Spinal cord (tissue), 10 donors: ENCODE results near the gene TBR1. TPM values are rescaled to one million over a fixed set of nuclear protein-coding genes. Genes with fewer than 3 reads are reported as not detected.
A peak's percentile ranks its signal among the peaks of the same experiment; 100 is the strongest.

Source experiments
- DNase-seq, 6 donors: peaks; one replicate each; pipeline versions ENCODE4 v3.0.0 to v3.0.0-alpha.2; 2013 to 2015; ENCODE audit warnings: low spot score in 6 of 6, low read depth in 4 of 6
- H3K27ac ChIP-seq: one replicate; pipeline ENCODE4 v1.5.1; 2013; ENCODE audit warnings: low read depth, low read length, control low read depth
- H3K27me3 ChIP-seq: one replicate; pipeline ENCODE4 v1.6.1; 2013; ENCODE audit warnings: low read length; ENCODE audit not compliant: control insufficient read depth, insufficient read depth
- H3K36me3 ChIP-seq: one replicate; pipeline ENCODE4 v1.6.1; 2013; ENCODE audit warnings: low read length; ENCODE audit not compliant: control insufficient read depth, insufficient read depth
- H3K4me1 ChIP-seq: one replicate; pipeline ENCODE4 v1.6.1; 2013; ENCODE audit warnings: low read length; ENCODE audit not compliant: control insufficient read depth, insufficient read depth
- H3K4me3 ChIP-seq: one replicate; pipeline ENCODE4 v1.5.1; 2013; ENCODE audit warnings: low read depth, low read length, control low read depth
- H3K9me3 ChIP-seq: one replicate; pipeline ENCODE4 v1.6.1; 2013; ENCODE audit warnings: low read length; ENCODE audit not compliant: control insufficient read depth, insufficient read depth
- WGBS: methylation state at CpG from one replicate; pipeline ENCODE4 v1.1.5; 2013; ENCODE audit warnings: missing lambda C conversion rate; ENCODE audit not compliant: insufficient coverage; 5-methylcytosine and 5-hydroxymethylcytosine counted together
- polyA plus RNA-seq, 2 donors: library from polyadenylated mRNA; unstranded; fragments of 120-200 nt; gene quantifications; one replicate each; pipeline ENCODE4 v1.2.1, GENCODE V29; 2013; ENCODE audit not compliant: insufficient read length in 2 of 2
- total RNA-seq, 2 donors: library from RNA; depleted of rRNA in 1 of 2; stranded (reverse); fragments of 120-200 nt in 1 of 2; fragments of >200 nt in 1 of 2; gene quantifications; one replicate each; pipeline versions ENCODE4 v1.2.3 to v1.2.4, GENCODE V29; 2013 to 2014
- donor health status: healthy.

The TBR1 gene
- total and polyA plus RNA-seq, 4 donors: 0.10 to 1.3 TPM; not detected in 2

DNA sequence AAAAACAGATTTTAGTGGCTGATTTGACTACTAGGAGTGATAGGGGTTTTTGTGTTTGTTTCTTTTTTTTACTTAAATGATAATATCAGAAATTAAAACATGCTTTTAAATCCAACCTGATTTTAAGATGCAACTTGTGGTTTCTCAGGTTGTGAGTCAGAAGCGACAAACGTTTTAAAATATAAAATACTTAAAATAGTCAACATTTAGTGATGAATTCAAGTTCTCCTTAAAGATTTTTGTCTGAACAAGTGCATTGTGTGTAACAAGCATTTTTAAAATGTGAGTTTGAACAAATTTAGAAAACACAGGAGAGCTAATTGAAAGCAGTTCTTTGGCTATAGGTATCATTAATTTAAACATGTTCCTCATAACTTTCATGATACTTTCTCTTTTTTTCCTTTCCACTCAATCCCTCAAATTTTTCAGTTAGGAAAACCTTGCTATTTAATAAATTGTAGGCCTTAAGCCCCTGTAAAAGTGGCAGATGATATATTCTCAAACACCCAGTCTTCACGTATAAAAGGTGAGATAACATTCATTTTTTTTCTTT, 3.6 kb downstream of the TBR1 start:
- Histone ChIP-seq H3K27me3 (peaks cover 100% of the 10 kb centered on the region), H3K9me3 (no peaks in the 10 kb centered on the region), H3K27ac (no peak overlapping the region), H3K36me3 (no peaks in the 10 kb centered on the region), H3K4me1 (peaks cover 40% of the 10 kb centered on the region), H3K4me3 (no peak overlapping the region)
- DNase-seq: peak in 2 of 6 donors; percentile 16 to 50
- 80% methylated on average over 1 of the region's 3 CpGs for WGBS

DNA sequence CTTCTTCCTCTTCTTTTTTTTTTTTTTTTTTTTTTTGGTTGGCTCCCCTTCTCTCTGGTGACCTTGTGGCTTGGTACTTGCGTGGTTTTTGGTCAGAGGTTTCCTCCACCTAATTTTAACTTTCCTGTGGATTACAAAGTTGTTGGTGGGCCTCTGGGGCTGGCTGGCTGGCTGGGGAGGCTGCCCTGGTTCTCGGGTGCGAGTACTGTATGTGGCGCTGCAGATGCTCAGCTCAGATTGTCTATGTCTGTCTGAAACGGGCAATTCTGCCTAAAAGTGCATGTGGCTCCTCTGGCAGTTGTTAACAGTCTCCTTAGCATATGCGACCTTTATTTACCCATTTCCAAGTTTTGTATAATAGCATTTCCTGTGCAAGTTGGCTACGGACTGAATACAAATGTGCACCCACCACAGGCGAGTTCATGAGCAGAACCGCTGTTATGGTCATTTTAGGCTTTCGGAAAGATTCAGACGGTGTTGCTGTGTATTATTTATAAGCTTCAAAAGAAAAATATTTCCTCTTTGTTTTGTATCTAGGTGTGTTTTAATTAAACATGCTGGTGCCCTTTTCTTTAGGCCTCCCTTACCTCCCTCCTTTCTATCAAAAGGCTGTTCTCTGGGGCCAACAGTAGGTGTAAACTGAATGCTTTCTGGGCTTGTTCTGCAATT, 4.4 kb downstream of the TBR1 start:
- peak in 2 of 6 donors; percentile 17 to 31 for DNase-seq
- Histone ChIP-seq H3K4me1 (peaks cover 32% of the 10 kb centered on the region), H3K36me3 (no peaks in the 10 kb centered on the region), H3K27me3 (peaks cover 100% of the 10 kb centered on the region), H3K27ac (no peak overlapping the region), H3K9me3 (no peaks in the 10 kb centered on the region), H3K4me3 (no peak overlapping the region)
- 9% methylated on average over 4 of the region's 11 CpGs for WGBS

DNA sequence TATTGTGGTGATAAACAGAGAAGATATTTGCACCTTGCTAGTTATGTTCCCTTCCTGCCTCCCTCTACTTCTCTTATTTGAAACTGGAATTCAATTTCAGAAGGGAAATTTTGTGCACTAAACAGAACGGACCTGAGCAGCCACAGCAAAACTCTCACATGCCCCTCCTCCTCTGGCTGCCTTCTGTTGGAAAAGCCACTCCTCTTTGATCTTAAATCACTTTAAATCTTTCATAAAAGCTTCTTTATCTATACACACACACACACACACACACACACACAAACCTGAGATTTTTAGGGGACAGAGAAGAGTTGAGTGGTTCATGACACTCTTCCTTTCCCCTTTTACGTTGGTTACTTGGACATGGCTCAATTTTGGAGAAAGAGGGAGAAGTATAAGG, 5.6 kb downstream of the TBR1 start:
- WGBS: 20% methylated on average over 1 of the region's 2 CpGs
- H3K36me3 ChIP-seq: no peaks in the 10 kb centered on the region
- peak in 1 of 6 donors; percentile 53 for DNase-seq

DNA sequence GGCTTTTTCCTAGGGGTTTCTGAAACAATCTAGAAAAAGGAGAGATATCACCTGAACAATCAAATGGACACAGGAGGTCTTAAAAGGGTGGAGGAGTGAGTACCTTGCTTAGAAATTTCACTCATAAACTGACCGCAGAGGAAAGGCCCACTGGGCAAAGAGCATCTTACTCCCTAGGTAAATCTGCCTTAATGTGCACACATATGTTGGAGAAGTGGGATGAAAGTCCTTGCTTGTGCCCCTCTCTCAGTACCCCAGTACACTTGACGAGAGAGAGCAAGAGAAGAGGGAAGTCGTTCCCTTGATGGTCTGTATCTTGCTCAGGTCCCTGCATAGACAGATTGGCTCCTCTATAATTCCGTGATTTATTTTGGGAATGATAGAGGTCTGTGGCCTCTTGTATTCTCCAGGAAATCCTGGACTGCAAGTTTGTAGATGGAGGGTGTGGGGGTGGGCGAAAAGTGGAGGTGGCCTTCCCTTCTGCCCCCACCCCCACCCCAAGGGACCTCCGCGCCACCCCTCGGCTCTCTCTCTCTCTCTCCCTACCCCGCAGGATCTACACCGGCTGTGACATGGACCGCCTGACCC, 6.8 kb downstream of the TBR1 start:
- DNase-seq: peak in 2 of 6 donors; percentile 21 to 51
- no peak overlapping the region for H3K4me3 ChIP-seq
- no peak overlapping the region for H3K27ac ChIP-seq
- peaks cover 100% of the 10 kb centered on the region for H3K27me3 ChIP-seq
- H3K4me1 ChIP-seq: peaks cover 27% of the 10 kb centered on the region
- 0% methylated on average over 3 of the region's 11 CpGs for WGBS
- no peaks in the 10 kb centered on the region for H3K9me3 ChIP-seq
- no peaks in the 10 kb centered on the region for H3K36me3 ChIP-seq

More for the DNA sequence above, 5.6 kb downstream of the TBR1 start:
- peaks cover 100% of the 10 kb centered on the region for H3K27me3 ChIP-seq
- no peak overlapping the region for H3K4me3 ChIP-seq
- H3K9me3 ChIP-seq: no peaks in the 10 kb centered on the region
- H3K27ac ChIP-seq: no peak overlapping the region
- H3K4me1 ChIP-seq: peaks cover 26% of the 10 kb centered on the region

DNA sequence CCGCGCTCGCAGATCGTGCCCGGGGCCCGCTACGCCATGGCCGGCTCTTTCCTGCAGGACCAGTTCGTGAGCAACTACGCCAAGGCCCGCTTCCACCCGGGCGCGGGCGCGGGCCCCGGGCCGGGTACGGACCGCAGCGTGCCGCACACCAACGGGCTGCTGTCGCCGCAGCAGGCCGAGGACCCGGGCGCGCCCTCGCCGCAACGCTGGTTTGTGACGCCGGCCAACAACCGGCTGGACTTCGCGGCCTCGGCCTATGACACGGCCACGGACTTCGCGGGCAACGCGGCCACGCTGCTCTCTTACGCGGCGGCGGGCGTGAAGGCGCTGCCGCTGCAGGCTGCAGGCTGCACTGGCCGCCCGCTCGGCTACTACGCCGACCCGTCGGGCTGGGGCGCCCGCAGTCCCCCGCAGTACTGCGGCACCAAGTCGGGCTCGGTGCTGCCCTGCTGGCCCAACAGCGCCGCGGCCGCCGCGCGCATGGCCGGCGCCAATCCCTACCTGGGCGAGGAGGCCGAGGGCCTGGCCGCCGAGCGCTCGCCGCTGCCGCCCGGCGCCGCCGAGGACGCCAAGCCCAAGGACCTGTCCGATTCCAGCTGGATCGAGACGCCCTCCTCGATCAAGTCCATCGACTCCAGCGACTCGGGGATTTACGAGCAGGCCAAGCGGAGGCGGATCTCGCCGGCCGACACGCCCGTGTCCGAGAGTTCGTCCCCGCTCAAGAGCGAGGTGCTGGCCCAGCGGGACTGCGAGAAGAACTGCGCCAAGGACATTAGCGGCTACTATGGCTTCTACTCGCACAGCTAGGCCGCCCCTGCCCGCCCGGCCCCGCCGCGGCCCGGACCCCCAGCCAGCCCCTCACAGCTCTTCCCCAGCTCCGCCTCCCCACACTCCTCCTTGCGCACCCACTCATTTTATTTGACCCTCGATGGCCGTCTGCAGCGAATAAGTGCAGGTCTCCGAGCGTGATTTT, 7.6 kb downstream of the TBR1 start:
- Histone ChIP-seq H3K27ac (no peak overlapping the region), H3K4me3 (no peak overlapping the region), H3K36me3 (no peaks in the 10 kb centered on the region), H3K9me3 (no peaks in the 10 kb centered on the region), H3K4me1 (peaks cover 22% of the 10 kb centered on the region), H3K27me3 (peaks cover 100% of the 10 kb centered on the region)
- peak in 2 of 6 donors; percentile 35 to 60 for DNase-seq
- under 1% methylated on average over 123 of the region's 125 CpGs for WGBS

DNA sequence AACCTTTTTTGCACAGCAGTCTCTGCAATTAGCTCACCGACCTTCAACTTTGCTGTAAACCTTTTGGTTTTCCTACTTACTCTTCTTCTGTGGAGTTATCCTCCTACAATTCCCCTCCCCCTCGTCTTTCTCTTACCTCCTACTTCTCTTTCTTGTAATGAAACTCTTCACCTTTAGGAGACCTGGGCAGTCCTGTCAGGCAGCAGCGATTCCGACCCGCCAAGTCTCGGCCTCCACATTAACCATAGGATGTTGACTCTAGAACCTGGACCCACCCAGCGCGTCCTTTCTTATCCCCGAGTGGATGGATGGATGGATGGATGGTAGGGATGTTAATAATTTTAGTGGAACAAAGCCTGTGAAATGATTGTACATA, 8.3 kb downstream of the TBR1 start:
- no peaks in the 10 kb centered on the region for H3K36me3 ChIP-seq
- peaks cover 18% of the 10 kb centered on the region for H3K4me1 ChIP-seq
- WGBS: 9% methylated on average over 9 of the region's 9 CpGs
- H3K4me3 ChIP-seq: no peak overlapping the region
- H3K9me3 ChIP-seq: no peaks in the 10 kb centered on the region
- DNase-seq: peak in 1 of 6 donors; percentile 58
- H3K27me3 ChIP-seq: peaks cover 98% of the 10 kb centered on the region
- H3K27ac ChIP-seq: no peak overlapping the region

DNA sequence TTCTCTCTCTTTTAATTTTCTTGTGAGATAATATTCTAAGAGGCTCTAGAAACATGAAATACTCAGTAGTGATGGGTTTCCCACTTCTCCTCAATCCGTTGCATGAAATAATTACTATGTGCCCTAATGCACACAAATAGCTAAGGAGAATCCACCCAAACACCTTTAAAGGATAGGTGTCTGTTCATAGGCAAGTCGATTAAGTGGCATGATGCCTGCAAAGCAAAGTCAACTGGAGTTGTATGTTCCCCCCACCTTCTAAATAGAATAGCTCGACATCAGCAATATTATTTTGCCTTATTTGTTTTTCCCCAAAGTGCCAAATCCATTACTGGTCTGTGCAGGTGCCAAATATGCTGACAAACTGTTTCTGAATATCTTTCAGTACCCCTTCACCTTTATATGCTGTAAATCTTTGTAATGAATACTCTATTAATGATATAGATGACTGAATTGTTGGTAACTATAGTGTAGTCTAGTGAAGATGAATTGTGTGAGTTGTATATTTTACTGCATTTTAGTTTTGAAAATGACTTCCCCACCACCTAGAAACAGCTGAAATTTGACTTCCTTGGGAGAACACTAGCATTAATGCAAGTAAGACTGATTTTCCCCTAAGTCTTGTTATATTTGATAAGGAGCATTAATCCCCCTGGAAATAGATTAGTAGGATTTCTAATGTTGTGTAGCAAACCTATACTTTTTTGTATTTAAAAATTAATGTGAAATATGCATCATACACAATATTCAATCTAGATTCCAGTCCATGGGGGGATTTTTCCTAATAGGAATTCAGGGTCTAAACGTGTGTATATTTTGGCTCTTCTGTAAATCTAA, 9.0 kb downstream of the TBR1 start:
- Histone ChIP-seq H3K27me3 (peaks cover 95% of the 10 kb centered on the region), H3K36me3 (no peaks in the 10 kb centered on the region), H3K4me3 (no peak overlapping the region), H3K9me3 (no peaks in the 10 kb centered on the region), H3K27ac (no peak overlapping the region), H3K4me1 (peaks cover 18% of the 10 kb centered on the region)
- no CpG with 5 or more reads among the region's 4 CpGs for WGBS
- peak in 3 of 6 donors; percentile 26 to 70 (median 55) for DNase-seq

DNA sequence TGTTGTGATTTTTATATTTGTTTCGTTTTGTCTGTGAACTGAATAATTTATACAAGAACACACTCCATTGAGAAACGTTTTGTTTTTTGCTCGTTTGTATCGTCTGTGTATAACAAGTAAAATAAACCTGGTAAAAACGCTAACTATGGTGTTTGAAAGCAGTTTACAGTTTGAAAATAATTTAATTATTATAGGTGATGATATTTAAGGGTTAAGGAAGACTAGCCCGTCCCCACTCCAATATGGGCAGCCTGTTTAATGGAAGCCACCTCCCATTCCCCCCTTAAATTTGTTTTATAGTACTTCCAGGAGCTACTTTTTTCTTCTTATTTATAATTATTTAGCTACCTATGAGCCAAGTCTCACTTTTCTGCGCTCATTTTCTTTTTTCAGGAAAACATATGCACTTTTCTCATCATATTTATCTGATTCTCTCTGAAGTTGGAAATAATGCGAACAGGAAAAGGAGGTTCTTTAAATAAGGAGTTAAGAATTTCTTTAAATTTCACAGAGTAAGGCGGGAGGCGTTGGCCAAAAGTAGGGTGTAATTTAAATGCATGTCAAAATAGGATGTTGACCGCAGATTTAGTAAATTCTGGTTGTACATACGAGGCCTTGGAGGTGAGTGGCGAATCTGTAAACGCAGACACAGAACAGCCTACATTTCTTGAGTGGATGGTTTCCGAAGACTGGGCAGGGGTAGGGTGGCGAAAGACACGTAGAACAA, 9.8 kb downstream of the TBR1 start:
- Histone ChIP-seq H3K4me1 (peaks cover 18% of the 10 kb centered on the region), H3K27ac (no peak overlapping the region), H3K9me3 (no peaks in the 10 kb centered on the region), H3K27me3 (peaks cover 94% of the 10 kb centered on the region), H3K4me3 (no peak overlapping the region), H3K36me3 (no peaks in the 10 kb centered on the region)
- WGBS: 12% methylated on average over 10 of the region's 17 CpGs
- DNase-seq: peak in 3 of 6 donors; percentile 19 to 55 (median 45)
